ENCODE data around the gene ANKS1B.

Gene ANKS1B

DNA sequence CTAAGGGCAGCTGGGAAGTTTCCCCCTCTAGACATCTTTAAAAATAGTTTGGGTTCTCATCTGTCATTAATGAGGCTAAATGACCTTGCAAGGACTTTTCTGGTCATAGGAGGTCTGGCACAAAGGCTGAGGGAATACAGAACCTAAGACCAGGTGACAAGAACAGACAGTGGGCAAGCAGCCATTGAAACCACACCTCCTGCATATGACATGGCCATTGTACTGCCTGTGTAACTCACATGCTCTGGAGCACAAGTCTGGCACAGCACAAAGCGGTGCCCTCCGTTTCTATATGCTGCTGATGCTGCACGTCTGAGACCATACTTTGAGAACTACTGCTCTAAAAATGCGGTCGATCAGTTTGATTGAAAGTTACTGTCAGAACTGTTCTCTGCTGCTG lies 1196.3 kb downstream of the ANKS1B start:
- DNase-seq (ENCODE audit: low spot score) = no peak
- ChIA-PET POLR2A (ENCODE audit: low non-redundant PET) (no interaction called here), CTCF (interaction anchor here (0.6 kb wide), 1 partner anchor 1122 kb away, joined by 3 read pairs; no protein-coding TSS in a partner anchor)
- TF ChIP-seq, protein P1, sequence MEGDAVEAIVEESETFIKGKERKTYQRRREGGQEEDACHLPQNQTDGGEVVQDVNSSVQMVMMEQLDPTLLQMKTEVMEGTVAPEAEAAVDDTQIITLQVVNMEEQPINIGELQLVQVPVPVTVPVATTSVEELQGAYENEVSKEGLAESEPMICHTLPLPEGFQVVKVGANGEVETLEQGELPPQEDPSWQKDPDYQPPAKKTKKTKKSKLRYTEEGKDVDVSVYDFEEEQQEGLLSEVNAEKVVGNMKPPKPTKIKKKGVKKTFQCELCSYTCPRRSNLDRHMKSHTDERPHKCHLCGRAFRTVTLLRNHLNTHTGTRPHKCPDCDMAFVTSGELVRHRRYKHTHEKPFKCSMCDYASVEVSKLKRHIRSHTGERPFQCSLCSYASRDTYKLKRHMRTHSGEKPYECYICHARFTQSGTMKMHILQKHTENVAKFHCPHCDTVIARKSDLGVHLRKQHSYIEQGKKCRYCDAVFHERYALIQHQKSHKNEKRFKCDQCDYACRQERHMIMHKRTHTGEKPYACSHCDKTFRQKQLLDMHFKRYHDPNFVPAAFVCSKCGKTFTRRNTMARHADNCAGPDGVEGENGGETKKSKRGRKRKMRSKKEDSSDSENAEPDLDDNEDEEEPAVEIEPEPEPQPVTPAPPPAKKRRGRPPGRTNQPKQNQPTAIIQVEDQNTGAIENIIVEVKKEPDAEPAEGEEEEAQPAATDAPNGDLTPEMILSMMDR (conservative IDR thresholded peaks at IDR 0.05; ENCODE audit: low read depth) = no peak
- H3K27ac ChIP-seq = no peak overlapping the region

DNA sequence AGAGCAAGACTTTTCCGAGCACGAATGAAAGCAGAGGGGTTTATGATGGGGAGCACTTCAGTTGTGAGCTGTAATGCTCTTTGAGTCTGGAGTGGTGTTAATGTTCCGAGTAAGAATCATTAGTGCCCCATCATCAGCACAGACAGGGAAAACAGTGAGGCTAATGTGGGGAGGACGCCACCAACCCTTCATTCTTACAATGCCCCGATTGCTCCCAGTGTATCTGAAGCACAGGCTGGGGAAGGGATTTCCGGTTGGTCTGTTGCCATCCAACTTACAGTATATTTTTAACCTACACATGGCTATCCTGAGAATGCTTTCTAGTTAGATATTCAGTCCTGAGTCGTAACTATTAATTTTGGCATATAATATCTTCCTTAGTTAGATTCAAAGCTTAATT lies 1198.1 kb downstream of the ANKS1B start:
- no peak for DNase-seq (ENCODE audit: low spot score)
- TF ChIP-seq, protein P1 (conservative IDR thresholded peaks at IDR 0.05; ENCODE audit: low read depth) = no peak
- ChIA-PET CTCF (no interaction called here), POLR2A (ENCODE audit: low non-redundant PET) (no interaction called here)
- H3K27ac ChIP-seq = no peak overlapping the region

DNA sequence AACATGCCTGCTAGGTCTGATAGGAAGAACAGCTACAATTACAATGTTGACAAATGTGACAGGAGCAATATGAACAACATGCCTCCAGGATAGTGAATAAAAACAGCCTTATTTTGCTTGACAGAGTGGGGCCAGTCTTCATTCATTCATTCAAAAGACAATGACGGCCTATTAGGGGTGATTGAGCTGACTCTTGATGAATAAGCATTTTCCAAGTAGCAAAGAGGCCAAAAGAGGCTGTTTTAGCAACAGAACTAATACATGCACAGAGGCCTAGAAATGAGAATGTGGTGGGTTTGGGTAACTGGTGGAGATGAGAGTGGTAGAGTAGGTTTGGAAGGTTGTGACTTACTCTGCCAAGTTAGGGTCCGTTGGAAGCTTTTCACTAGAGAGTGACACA lies 1201.3 kb downstream of the ANKS1B start:
- ChIA-PET CTCF (interaction anchor here (0.5 kb wide), 1 partner anchor 47 kb away, joined by 3 read pairs; no protein-coding TSS in a partner anchor), POLR2A (ENCODE audit: low non-redundant PET) (no interaction called here)
- TF ChIP-seq, protein P1 (conservative IDR thresholded peaks at IDR 0.05; ENCODE audit: low read depth) = no peak
- no peak for DNase-seq (ENCODE audit: low spot score)
- no peak overlapping the region for H3K27ac ChIP-seq

GRCh38 chr12:98780261-98780660 lies 1204.5 kb downstream of the ANKS1B start:
- no peak overlapping the region for H3K27ac ChIP-seq
- TF ChIP-seq, protein P1 (conservative IDR thresholded peaks at IDR 0.05; ENCODE audit: low read depth) = no peak
- CTCF ChIA-PET = no interaction called here
- POLR2A ChIA-PET (ENCODE audit: low non-redundant PET) = no interaction called here
- DNase-seq (ENCODE audit: low spot score) = no peak

GRCh38 chr12:98772818-98773217 lies 1211.9 kb downstream of the ANKS1B start:
- ChIA-PET CTCF (no interaction called here), POLR2A (ENCODE audit: low non-redundant PET) (no interaction called here)
- no peak overlapping the region for H3K27ac ChIP-seq
- TF ChIP-seq, protein P1 (conservative IDR thresholded peaks at IDR 0.05; ENCODE audit: low read depth) = no peak
- no peak for DNase-seq (ENCODE audit: low spot score)

GRCh38 chr12:98771811-98772752 lies 1212.7 kb downstream of the ANKS1B start:
- TF ChIP-seq, protein P1 (conservative IDR thresholded peaks at IDR 0.05; ENCODE audit: low read depth) = no peak
- ChIA-PET CTCF (no interaction called here), POLR2A (ENCODE audit: low non-redundant PET) (no interaction called here)
- no peak for DNase-seq (ENCODE audit: low spot score)
- H3K27ac ChIP-seq = no peak overlapping the region
